HG03045 (cell line): Measurements from ENCODE around the gene RNF150.
"Not testable (repeated sequence)": the region's sequence is repeated elsewhere in the genome, so short reads cannot be mapped to it uniquely, and the experiment has no call there.

Source experiments
- ATAC-seq: cut with Tn5 transposase; IDR thresholded peaks from one replicate; pipeline ENCODE4 v1.9.1; 2021; ENCODE audit warnings: mild to moderate bottlenecking, moderate library complexity; ENCODE audit not compliant: unreplicated experiment

RNF150 gene

GRCh38 chr4:141078871-141079270 lies 54.4 kb downstream of the RNF150 start:
- no peak for ATAC-seq

- no peak for ATAC-seq
Measured at GRCh38 chr4:141077611-141078225, 55.6 kb downstream of the RNF150 start.

GRCh38 chr4:141075553-141075952 lies 57.7 kb downstream of the RNF150 start:
- no peak for ATAC-seq

GRCh38 chr4:141074098-141074878 lies 59.0 kb downstream of the RNF150 start:
- ATAC-seq: no peak

GRCh38 chr4:141066690-141067089 lies 66.6 kb downstream of the RNF150 start:
- ATAC-seq: no peak

GRCh38 chr4:141065872-141066271 lies 67.4 kb downstream of the RNF150 start:
- no peak for ATAC-seq

GRCh38 chr4:141062651-141063050 lies 70.6 kb downstream of the RNF150 start:
- no peak for ATAC-seq

GRCh38 chr4:141058591-141059512 lies 74.4 kb downstream of the RNF150 start:
- ATAC-seq: no peak

GRCh38 chr4:141057582-141057981 lies 75.7 kb downstream of the RNF150 start:
- ATAC-seq: no peak

- no peak for ATAC-seq
Measured at GRCh38 chr4:141056473-141056872, 76.8 kb downstream of the RNF150 start.

- ATAC-seq: no peak
Measured at GRCh38 chr4:141054446-141054845, 78.8 kb downstream of the RNF150 start.

- not testable (repeated sequence) for ATAC-seq
Measured at GRCh38 chr4:141050999-141051398, 82.3 kb downstream of the RNF150 start.

- no peak for ATAC-seq
Measured at GRCh38 chr4:141047228-141047884, 85.9 kb downstream of the RNF150 start.

GRCh38 chr4:141046255-141046654 lies 87.0 kb downstream of the RNF150 start:
- no peak for ATAC-seq

GRCh38 chr4:141045848-141046247 lies 87.4 kb downstream of the RNF150 start:
- no peak for ATAC-seq

- ATAC-seq: no peak
Measured at GRCh38 chr4:141041021-141041476, 92.2 kb downstream of the RNF150 start.

GRCh38 chr4:141039156-141039555 lies 94.1 kb downstream of the RNF150 start:
- no peak for ATAC-seq

- ATAC-seq: no peak
Measured at GRCh38 chr4:141038428-141038827, 94.8 kb downstream of the RNF150 start.

GRCh38 chr4:141037446-141037845 lies 95.8 kb downstream of the RNF150 start:
- no peak for ATAC-seq

- no peak for ATAC-seq
Measured at GRCh38 chr4:141036786-141037185, 96.5 kb downstream of the RNF150 start.

GRCh38 chr4:141035920-141036319 lies 97.3 kb downstream of the RNF150 start:
- ATAC-seq: no peak
